Measurements from ENCODE around the gene CIC. TPM values are rescaled to one million over a fixed set of nuclear protein-coding genes. Genes with fewer than 3 reads are reported as not detected.

The CIC gene
- total and polyA plus RNA-seq, 8 donors: 37.2 to 76.1 (median 55.6) TPM

DNA sequence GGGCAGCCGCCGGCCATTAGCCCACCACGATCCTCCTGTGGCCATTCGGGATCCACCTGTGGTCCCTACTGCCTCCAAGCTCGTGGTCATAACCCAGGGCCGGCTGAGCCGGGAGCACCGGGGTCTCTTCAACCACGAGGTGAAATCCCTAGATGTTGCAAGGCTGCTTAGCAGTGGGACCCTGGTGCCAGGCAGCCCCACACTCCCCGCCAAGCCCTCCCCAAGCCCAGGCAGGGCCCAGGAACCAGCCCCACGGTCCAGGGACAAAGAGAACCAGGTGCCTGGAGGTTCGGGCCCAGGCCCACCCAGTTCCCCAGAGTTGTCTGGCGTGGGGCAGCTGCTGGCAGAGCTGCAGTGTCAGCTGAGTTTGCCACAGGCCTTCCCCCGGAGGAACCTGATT lies 40.6 kb downstream of the CIC start:
- TF ChIP-seq, protein P1, sequence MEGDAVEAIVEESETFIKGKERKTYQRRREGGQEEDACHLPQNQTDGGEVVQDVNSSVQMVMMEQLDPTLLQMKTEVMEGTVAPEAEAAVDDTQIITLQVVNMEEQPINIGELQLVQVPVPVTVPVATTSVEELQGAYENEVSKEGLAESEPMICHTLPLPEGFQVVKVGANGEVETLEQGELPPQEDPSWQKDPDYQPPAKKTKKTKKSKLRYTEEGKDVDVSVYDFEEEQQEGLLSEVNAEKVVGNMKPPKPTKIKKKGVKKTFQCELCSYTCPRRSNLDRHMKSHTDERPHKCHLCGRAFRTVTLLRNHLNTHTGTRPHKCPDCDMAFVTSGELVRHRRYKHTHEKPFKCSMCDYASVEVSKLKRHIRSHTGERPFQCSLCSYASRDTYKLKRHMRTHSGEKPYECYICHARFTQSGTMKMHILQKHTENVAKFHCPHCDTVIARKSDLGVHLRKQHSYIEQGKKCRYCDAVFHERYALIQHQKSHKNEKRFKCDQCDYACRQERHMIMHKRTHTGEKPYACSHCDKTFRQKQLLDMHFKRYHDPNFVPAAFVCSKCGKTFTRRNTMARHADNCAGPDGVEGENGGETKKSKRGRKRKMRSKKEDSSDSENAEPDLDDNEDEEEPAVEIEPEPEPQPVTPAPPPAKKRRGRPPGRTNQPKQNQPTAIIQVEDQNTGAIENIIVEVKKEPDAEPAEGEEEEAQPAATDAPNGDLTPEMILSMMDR (IDR thresholded peaks at IDR 0.05): no peak
- H3K27me3 ChIP-seq: peaks cover 9 to 38% of the 10 kb centered on the region in 2 donors
- intact Hi-C loops (cut with DNase I): loop anchor here in 1 of 2 donors (10.0 kb wide), 1 partner anchor 175 kb away; the partner anchor contains the start of gene POU2F2
- peaks cover 6 to 14% of the 10 kb centered on the region in 2 donors for H3K4me1 ChIP-seq
- no peak overlapping the region for H3K27ac ChIP-seq
- no peak for DNase-seq
- no peaks in the 10 kb centered on the region for H3K36me3 ChIP-seq
- H3K9me3 ChIP-seq: no peaks in the 10 kb centered on the region
- ATAC-seq: no peak
- no peak overlapping the region for H3K4me3 ChIP-seq

DNA sequence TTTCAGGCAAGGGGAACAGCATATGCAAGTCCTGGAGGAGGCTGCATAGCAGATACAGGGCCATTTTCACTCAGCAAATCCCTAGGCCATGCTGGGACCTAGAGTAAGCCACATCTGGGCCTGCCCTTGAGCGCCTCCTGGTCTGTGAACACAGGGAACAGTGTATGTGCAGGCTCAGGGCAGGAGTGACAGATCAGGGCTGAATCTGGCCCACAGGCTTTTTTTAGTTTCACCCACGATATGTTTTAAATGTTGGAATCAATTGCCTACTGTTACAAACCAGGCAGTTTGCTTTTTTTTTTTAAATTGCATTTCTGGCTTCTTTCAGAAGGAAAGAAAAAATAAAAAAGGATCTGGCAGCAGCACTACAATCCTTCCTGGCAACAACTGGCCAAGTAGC lies 42.6 kb downstream of the CIC start:
- ATAC-seq: no peak
- no peak overlapping the region for H3K4me3 ChIP-seq
- intact Hi-C loops (cut with DNase I): loop anchor here in 1 of 2 donors (10.0 kb wide), 1 partner anchor 177 kb away; the partner anchor contains the start of gene POU2F2
- no peaks in the 10 kb centered on the region for H3K36me3 ChIP-seq
- no peaks in the 10 kb centered on the region for H3K9me3 ChIP-seq
- H3K4me1 ChIP-seq: peaks cover 6 to 18% of the 10 kb centered on the region in 2 donors
- TF ChIP-seq, protein P1 (IDR thresholded peaks at IDR 0.05): no peak
- DNase-seq: no peak
- H3K27ac ChIP-seq: no peak overlapping the region
- H3K27me3 ChIP-seq: peaks cover 9 to 48% of the 10 kb centered on the region in 2 donors

DNA sequence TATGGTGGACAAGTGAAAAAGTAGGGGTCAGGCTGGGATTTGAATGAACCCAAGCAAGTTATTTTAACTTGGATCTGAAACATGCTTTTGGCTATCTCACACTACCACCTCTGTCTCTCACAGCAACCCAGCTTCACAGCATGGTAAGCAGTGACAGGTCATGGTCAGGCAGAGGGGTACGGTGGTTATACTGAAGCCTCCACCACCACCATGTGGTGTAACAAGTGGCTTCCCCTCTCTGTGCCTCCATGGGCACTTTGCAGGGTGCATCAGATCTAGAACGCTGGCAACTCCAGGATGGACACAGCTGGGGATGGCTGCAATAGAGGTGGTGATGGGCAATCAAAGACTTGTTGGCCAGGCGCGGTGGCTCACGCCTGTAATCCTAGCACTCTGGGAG lies 43.3 kb downstream of the CIC start:
- intact Hi-C loops (cut with DNase I): loop anchor here in 1 of 2 donors (10.0 kb wide), 1 partner anchor 178 kb away; the partner anchor contains the start of gene POU2F2

DNA sequence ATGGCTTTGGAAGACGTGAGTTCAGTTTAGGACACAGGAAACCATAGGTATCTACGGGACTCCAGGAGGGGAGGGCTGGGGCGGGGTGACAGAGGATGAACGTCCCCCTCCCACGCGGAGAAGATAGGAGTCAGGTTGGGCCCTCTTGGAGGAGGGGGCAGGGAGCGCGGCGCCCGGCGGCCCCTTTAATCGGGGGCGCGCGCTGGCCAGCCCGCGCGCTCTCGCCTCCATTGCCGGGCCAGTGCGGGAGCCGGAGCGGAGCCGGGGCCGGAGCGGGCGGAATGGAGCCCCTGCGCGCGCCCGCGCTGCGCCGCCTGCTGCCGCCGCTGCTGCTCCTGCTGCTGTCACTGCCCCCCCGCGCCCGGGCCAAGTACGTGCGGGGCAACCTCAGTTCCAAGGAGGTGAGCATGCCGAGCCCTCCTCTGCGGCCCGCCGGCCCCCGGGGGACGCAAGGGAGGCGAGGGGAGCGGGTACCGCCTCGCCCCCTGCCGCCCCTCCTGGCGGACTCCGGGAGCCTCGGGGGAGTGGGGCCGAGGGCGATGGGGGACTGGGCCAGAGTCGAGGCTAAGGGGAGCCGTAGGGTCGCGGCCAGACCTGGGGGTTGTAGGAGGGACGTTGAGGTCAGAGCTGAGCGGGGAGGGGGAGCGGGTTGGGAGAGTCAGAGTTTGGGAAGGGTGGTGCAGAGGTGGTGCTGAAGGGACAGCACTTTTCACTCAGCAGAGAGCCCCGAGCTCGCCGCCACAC lies 44.2 kb downstream of the CIC start, which contains the start of gene TMEM145:
Gene TMEM145, plus strand, starts transcription at position 214 of the 744 bp plus-strand sequence. Its CDS starts 68 bp downstream, at position 282.
- H3K4me3 ChIP-seq: peak within 1 kb of the TSS in 1 of 2 donors; percentile 35
- no peaks in the 10 kb centered on the region for H3K36me3 ChIP-seq
- intact Hi-C loops (cut with DNase I): loop anchor here in 1 of 2 donors (10.0 kb wide), 1 partner anchor 178 kb away; the partner anchor contains the start of gene POU2F2
- no peaks in the 10 kb centered on the region for H3K9me3 ChIP-seq
- peak; percentile 86 for ATAC-seq
- DNase-seq: peak in 1 of 4 donors; percentile 58
- no peak within 1 kb of the TSS for H3K27ac ChIP-seq
- peaks cover 9 to 48% of the 10 kb centered on the region in 2 donors for H3K27me3 ChIP-seq
- H3K4me1 ChIP-seq: peaks cover 9 to 21% of the 10 kb centered on the region in 2 donors
- TF ChIP-seq, protein P1 (IDR thresholded peaks at IDR 0.05): no peak

More for the DNA sequence above, 43.3 kb downstream of the CIC start:
- TF ChIP-seq, protein P1 (IDR thresholded peaks at IDR 0.05): no peak
- Histone ChIP-seq H3K27me3 (peaks cover 9 to 48% of the 10 kb centered on the region in 2 donors), H3K27ac (no peak overlapping the region), H3K9me3 (no peaks in the 10 kb centered on the region), H3K4me3 (no peak overlapping the region), H3K36me3 (no peaks in the 10 kb centered on the region), H3K4me1 (peaks cover 9 to 21% of the 10 kb centered on the region in 2 donors)
- no peak for ATAC-seq
- no peak for DNase-seq

All from left lung (tissue), 10 donors.